ENCODE results near the gene PTGR2.
"Not testable (repeated sequence)": the region's sequence is repeated elsewhere in the genome, so short reads cannot be mapped to it uniquely, and the experiment has no call there.

PTGR2 gene

GRCh38 chr14:73851567-73852382 is at the start of gene PTGR2:
TSS of gene PTGR2 (plus strand) at chr14:73851831. CDS start at chr14:73858863, 7,032 bp downstream.
- peak; percentile 81 for DNase-seq

GRCh38 chr14:73802431-73803188 is 49.0 kb upstream of the PTGR2 start:
- no peak for DNase-seq

- DNase-seq = no peak
These were observed 47.0 kb upstream of the PTGR2 start for GRCh38 chr14:73804636-73805035.

- DNase-seq = no peak
These were observed 44.2 kb upstream of the PTGR2 start for GRCh38 chr14:73807457-73807856.

- no peak for DNase-seq
These were observed 42.2 kb upstream of the PTGR2 start for GRCh38 chr14:73809391-73809790.

- no peak for DNase-seq
These were observed 41.0 kb upstream of the PTGR2 start for GRCh38 chr14:73810478-73811163.

- no peak for DNase-seq
These were observed 40.5 kb upstream of the PTGR2 start for GRCh38 chr14:73811164-73811503.

GRCh38 chr14:73814153-73814552 is 37.5 kb upstream of the PTGR2 start:
- no peak for DNase-seq

- no peak for DNase-seq
These were observed 35.8 kb upstream of the PTGR2 start for GRCh38 chr14:73815849-73816248.

GRCh38 chr14:73816393-73816816 is 35.2 kb upstream of the PTGR2 start:
- DNase-seq = no peak

- no peak for DNase-seq
These were observed 34.5 kb upstream of the PTGR2 start for GRCh38 chr14:73817020-73817655.

GRCh38 chr14:73818821-73819220 is 32.8 kb upstream of the PTGR2 start:
- DNase-seq = no peak

- DNase-seq = no peak
These were observed 31.0 kb upstream of the PTGR2 start for GRCh38 chr14:73820631-73821030.

GRCh38 chr14:73823339-73823885 is 28.2 kb upstream of the PTGR2 start:
- no peak for DNase-seq

GRCh38 chr14:73824127-73824526 is 27.5 kb upstream of the PTGR2 start:
- no peak for DNase-seq

GRCh38 chr14:73824536-73824935 is 27.1 kb upstream of the PTGR2 start:
- no peak for DNase-seq

- peak; percentile 40 for DNase-seq
These were observed 26.0 kb upstream of the PTGR2 start for GRCh38 chr14:73825551-73826188.

GRCh38 chr14:73827190-73827589 is 24.4 kb upstream of the PTGR2 start:
- not testable (repeated sequence) for DNase-seq

GRCh38 chr14:73829071-73829470 is 22.6 kb upstream of the PTGR2 start:
- DNase-seq = no peak

GRCh38 chr14:73829526-73830431 is 21.9 kb upstream of the PTGR2 start:
- no peak for DNase-seq

GRCh38 chr14:73833034-73833433 is 18.6 kb upstream of the PTGR2 start:
- DNase-seq = no peak

All from NCI-H1436 treated with DMSO at 0.1 percent for 48 hours (cell line).